Activated T-helper 1 cell treated with anti-CD3 and anti-CD28 coated beads, Interleukin-12 subunit alpha, Interleukin-12 subunit beta, Interleukin-2, Interleukin-4 antibody, amounts not matched to agents 30 ng/mL and 10 ng/mL and 1 ng/mL, durations not matched to agents 14 hours and 24 hours and 36 hours (primary cell): ENCODE data around the gene GPRC5B. TPM values are rescaled to one million over a fixed set of nuclear protein-coding genes. Genes with fewer than 3 reads are reported as not detected.

ENCODE experiments used
- DNase-seq: peaks from one replicate; pipeline ENCODE4 v3.0.0; 2021; ENCODE audit warnings: low spot score
- H3K27ac Mint-ChIP-seq: one replicate; pipeline ENCODE4 v1.8.0; 2021; ENCODE audit warnings: mild to moderate bottlenecking, mixed read lengths
- H3K27me3 Mint-ChIP-seq: one replicate; pipeline ENCODE4 v1.8.0; 2022; ENCODE audit warnings: mild to moderate bottlenecking, moderate library complexity, mixed read lengths; ENCODE audit not compliant: insufficient read depth
- H3K36me3 Mint-ChIP-seq: one replicate; pipeline ENCODE4 v1.8.0; 2021; ENCODE audit warnings: low read depth, mixed read lengths
- H3K4me1 Mint-ChIP-seq: one replicate; pipeline ENCODE4 v1.8.0; 2021; ENCODE audit warnings: low read depth, mixed read lengths
- H3K4me3 Mint-ChIP-seq: one replicate; pipeline ENCODE4 v1.8.0; 2021; ENCODE audit warnings: mild to moderate bottlenecking, moderate library complexity, mixed read lengths
- H3K9me3 Mint-ChIP-seq: one replicate; pipeline ENCODE4 v1.8.0; 2021; ENCODE audit warnings: mixed read lengths
- intact Hi-C: fragments of 100-400 bp; cut with micrococcal nuclease; formaldehyde crosslinking; loops from one replicate; pipeline ENCODE4 v1.15.1; 2024
- total RNA-seq: library from RNA; stranded (reverse); gene quantifications from 2 replicates; pipeline ENCODE4 v1.2.3, GENCODE V29; 2022

The GPRC5B gene
- total RNA-seq, 1 donor from 2014 or later, result not detected

DNA sequence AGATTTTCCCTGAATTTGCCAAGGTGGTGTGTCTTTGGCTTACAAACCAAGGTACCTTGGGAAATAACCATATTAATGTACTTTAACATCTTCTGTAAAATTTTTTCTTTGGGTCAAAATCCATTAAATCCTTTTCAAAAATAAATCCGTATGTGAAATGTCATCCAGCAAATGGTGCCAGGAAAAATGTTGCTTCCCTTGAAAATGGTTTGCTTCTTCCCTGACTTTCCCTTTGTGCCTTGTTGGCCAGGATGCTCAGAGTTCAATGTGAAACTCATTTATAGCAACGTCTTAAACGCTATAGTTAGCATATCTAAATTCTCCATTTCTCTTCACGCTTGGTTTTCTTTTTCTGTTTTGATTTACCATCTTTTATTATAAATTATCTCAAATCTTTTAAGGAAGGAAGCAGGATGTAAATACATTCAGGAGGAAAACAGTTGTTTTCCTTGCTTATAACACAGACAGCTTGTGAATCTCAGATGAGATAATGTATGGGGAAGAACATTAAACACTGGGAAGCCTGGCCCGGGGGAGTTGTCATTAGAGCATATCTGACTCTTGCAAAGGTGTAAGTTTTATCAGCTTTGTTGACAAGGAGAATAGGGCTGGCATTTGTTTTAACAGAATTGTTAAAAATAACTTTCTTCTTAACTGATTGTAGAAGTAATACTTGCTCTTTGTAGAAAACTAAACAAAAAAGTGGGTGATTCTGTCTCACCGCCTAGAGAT lies 42.1 kb downstream of the GPRC5B start:
- no peak overlapping the region for H3K27ac Mint-ChIP-seq
- H3K4me1 Mint-ChIP-seq, result no peaks in the 10 kb centered on the region
- intact Hi-C loops, result no loop called here
- H3K4me3 Mint-ChIP-seq, result no peak overlapping the region
- no peaks in the 10 kb centered on the region for H3K36me3 Mint-ChIP-seq
- peaks cover 4% of the 10 kb centered on the region for H3K27me3 Mint-ChIP-seq
- H3K9me3 Mint-ChIP-seq, result no peaks in the 10 kb centered on the region
- DNase-seq, result no peak

DNA sequence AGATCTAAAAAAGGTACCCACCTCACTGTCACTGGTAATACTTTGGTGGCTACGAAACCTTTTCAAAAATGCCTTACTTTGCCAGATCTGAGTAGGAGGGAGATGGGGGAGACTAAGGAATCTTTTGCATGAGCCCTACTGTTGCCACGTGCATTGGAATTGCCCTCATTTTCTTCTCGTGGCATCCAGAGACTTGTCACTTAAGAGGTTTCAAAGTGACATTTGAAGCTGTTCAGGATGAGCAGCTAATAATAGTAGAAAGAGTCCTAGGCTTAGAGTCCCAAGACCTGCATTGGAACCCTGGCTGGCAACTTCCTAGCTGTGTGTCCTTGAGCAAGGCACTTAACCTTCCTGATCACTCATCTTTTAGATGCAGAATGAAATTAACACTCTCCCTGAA lies 43.5 kb downstream of the GPRC5B start:
- Mint-ChIP-seq H3K36me3 (no peaks in the 10 kb centered on the region), H3K27me3 (peaks cover 4% of the 10 kb centered on the region)

DNA sequence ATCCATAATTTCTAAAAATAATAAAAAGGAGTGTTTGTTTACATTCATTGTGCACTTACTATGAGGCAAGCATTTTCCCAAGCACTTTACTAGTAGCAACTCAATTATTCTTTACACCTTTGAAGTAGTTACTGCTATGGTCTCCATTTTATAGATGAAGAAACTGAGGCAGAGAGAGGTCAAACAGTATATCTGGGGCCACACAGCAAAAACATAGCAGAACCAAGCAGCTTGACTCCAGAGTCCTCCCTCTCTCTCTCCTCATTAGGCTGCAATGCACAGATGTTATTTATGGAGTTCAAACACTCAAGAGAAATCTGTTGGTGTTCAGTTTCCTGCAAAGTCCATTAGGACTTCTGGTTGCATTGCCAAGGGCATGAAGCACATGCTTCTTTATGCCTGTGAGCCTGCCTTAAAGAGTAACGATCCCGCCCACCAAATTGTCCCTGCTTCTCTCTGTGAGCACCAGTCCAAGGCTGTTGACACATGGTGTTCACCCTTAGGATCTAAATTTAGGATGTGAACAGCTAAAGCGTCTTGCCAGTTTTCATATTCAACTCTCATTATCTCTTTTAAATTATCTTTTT lies 44.0 kb downstream of the GPRC5B start:
- no peak for DNase-seq
- H3K36me3 Mint-ChIP-seq, result no peaks in the 10 kb centered on the region
- H3K27me3 Mint-ChIP-seq, result peaks cover 4% of the 10 kb centered on the region
- H3K4me1 Mint-ChIP-seq, result no peaks in the 10 kb centered on the region
- H3K9me3 Mint-ChIP-seq, result no peaks in the 10 kb centered on the region
- no peak overlapping the region for H3K4me3 Mint-ChIP-seq
- intact Hi-C loops, result no loop called here
- H3K27ac Mint-ChIP-seq, result no peak overlapping the region

More for the DNA sequence above, 43.5 kb downstream of the GPRC5B start:
- no peak overlapping the region for H3K4me3 Mint-ChIP-seq
- no peak overlapping the region for H3K27ac Mint-ChIP-seq
- no peaks in the 10 kb centered on the region for H3K4me1 Mint-ChIP-seq
- H3K9me3 Mint-ChIP-seq, result no peaks in the 10 kb centered on the region
- intact Hi-C loops, result no loop called here
- DNase-seq, result no peak

DNA sequence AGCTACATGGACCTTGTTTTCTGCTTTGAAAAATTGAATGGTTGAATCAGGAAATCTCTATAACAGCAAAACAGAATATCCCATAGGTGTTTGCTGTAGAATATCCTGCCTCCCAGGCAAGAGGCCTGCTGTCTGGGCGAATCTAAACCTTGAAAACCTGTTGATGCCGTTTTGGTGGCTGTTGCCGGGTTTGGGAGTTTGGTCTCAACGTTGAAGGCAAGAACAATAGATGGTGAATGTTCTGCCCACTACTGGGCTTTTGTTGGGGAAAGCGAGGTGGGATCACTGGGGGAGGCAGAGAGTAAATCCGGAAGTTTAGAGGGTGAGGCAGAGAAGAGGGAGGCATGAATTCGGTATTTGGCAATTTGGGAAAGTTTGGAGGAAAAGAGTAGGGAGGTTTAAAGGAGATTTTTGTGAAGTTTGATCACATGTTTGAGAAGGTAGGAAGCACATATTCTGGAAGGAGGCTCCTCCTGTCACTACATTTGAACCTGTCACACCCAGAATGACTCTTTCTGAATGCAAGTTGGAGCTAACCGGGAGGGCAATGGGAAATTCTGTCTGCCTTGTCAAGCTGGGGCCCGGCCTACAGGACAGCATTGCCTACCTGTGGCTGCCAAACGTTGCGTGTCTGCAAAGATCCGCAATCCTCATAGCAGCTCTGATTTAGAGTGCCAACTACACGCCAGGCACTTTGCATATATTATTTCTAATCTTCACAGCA lies 46.5 kb downstream of the GPRC5B start:
- no peak for DNase-seq
- intact Hi-C loops, result no loop called here
- no peak overlapping the region for H3K4me3 Mint-ChIP-seq
- no peak overlapping the region for H3K27ac Mint-ChIP-seq
- H3K9me3 Mint-ChIP-seq, result no peaks in the 10 kb centered on the region
- H3K36me3 Mint-ChIP-seq, result no peaks in the 10 kb centered on the region
- H3K4me1 Mint-ChIP-seq, result no peaks in the 10 kb centered on the region
- H3K27me3 Mint-ChIP-seq, result peaks cover 1% of the 10 kb centered on the region

DNA sequence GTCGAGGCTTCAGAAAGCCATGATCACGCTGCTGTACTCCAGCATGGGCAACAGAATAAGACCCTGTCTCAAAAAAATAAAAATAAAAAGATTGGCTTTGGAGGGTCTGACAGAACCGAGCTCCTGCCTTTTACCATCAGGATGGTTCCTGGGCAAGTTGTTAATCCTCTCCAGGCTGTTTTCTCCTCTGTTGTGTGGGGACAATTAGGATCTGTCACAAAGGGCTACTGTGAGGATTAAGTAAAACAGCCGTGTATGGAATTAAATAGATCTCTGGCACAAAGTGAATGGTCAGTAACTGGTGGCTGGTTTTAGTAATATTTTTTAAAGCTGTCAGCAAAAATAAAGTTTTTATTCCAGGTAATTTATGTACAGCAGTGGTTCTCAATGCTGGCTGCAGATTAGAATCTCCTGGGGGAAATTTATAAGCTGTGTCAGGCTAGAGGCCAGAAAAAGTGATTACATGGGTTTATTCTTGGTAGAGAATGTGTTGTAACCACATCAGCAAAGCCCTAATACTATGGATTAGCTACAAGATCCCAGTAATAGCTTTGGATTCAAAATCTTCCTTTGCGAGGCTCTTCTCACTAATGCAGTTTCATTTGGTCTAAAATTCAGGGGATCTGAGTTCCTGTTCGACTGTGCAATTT lies 47.2 kb downstream of the GPRC5B start:
- Mint-ChIP-seq H3K36me3 (no peaks in the 10 kb centered on the region), H3K9me3 (no peaks in the 10 kb centered on the region), H3K4me3 (no peak overlapping the region), H3K27ac (no peak overlapping the region), H3K4me1 (no peaks in the 10 kb centered on the region), H3K27me3 (no peaks in the 10 kb centered on the region)
- no peak for DNase-seq
- intact Hi-C loops, result no loop called here

DNA sequence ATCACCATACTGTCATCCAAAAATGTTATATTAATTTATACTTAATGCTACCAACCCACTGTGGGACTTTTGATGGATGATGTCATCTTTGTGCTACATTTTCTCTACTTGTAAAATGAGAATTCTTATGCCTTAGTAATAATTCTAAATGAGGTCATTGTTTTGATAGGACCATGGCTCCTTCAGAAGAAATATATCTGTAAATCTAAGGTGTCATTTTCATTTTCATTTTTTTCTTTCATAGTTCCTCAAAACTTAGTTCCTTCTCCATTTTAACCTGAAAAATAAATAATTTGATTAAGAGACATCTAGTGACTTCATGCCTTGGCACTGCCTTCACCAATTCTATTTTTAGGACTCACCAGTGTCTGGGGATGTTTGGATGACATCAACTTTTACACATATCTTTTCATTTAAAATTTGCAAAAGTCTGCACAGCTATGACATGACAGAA lies 48.7 kb downstream of the GPRC5B start:
- intact Hi-C loops, result no loop called here
- Mint-ChIP-seq H3K27me3 (no peaks in the 10 kb centered on the region), H3K4me1 (no peaks in the 10 kb centered on the region), H3K27ac (no peak overlapping the region), H3K9me3 (no peaks in the 10 kb centered on the region), H3K36me3 (no peaks in the 10 kb centered on the region), H3K4me3 (no peak overlapping the region)
- no peak for DNase-seq

DNA sequence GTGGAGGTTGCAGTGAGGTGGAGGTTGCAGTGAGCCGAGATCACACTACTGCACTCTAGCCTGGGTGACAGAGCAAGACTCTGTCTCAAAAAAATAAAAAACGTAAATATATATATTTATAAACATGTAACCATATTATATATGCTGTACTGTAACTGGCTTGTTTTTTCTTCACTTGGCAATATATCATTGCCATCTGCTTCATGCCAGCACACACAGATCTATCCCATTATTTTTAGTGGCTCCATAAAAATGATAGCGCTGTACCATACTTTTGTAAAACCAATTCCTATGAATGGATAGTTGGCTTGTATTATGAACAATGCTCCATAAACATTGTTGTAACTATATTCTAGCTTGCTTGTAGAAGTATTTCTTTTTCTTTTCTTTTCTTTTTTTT lies 49.5 kb downstream of the GPRC5B start:
- intact Hi-C loops, result no loop called here
- Mint-ChIP-seq H3K9me3 (no peaks in the 10 kb centered on the region), H3K27ac (no peak overlapping the region), H3K4me1 (no peaks in the 10 kb centered on the region), H3K4me3 (no peak overlapping the region), H3K27me3 (no peaks in the 10 kb centered on the region), H3K36me3 (no peaks in the 10 kb centered on the region)
- no peak for DNase-seq

DNA sequence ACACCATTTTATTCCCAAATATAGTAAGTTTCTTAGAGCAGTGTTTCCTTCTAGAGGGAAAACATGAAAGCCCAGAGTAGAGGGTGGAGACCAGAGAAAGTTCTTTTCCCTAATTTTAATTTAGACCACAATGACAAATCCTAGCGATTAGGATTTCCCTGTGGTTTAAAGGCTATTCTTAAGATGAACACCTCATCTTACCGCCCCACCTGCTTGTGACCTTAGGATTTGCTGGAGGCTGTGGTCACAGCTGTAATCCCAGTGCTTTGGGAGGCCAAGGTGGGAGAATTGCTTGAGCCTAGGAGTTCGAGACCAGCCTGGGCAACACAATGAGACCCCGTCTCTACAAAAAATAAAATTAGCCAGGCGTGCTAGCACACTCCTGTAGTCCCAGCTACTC lies 51.1 kb downstream of the GPRC5B start:
- H3K4me1 Mint-ChIP-seq, result no peaks in the 10 kb centered on the region
- no peaks in the 10 kb centered on the region for H3K9me3 Mint-ChIP-seq
- intact Hi-C loops, result no loop called here
- no peak overlapping the region for H3K27ac Mint-ChIP-seq
- no peak overlapping the region for H3K4me3 Mint-ChIP-seq
- no peaks in the 10 kb centered on the region for H3K27me3 Mint-ChIP-seq
- DNase-seq, result no peak
- H3K36me3 Mint-ChIP-seq, result no peaks in the 10 kb centered on the region

DNA sequence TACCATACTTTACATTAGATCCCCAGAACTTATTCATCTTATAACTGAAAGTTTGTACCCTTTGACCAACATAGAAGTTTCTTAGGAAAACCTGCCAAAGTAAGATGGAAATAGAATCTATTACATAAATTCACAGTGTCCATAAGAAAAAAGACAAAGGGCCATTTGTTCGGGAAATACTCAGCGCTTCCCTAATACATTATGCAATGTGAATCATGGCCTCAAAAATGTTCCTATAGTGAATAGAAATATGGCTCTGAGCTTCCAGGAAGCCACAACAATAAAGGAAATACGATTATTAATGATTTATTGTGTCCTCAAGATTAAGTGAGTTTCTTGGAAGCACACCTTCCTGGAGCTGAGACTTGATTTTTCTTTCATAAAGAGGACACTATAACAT lies 51.5 kb downstream of the GPRC5B start:
- DNase-seq, result no peak
- no peak overlapping the region for H3K27ac Mint-ChIP-seq
- H3K9me3 Mint-ChIP-seq, result no peaks in the 10 kb centered on the region
- H3K27me3 Mint-ChIP-seq, result no peaks in the 10 kb centered on the region
- H3K36me3 Mint-ChIP-seq, result no peaks in the 10 kb centered on the region
- intact Hi-C loops, result no loop called here
- H3K4me3 Mint-ChIP-seq, result no peak overlapping the region
- no peaks in the 10 kb centered on the region for H3K4me1 Mint-ChIP-seq

DNA sequence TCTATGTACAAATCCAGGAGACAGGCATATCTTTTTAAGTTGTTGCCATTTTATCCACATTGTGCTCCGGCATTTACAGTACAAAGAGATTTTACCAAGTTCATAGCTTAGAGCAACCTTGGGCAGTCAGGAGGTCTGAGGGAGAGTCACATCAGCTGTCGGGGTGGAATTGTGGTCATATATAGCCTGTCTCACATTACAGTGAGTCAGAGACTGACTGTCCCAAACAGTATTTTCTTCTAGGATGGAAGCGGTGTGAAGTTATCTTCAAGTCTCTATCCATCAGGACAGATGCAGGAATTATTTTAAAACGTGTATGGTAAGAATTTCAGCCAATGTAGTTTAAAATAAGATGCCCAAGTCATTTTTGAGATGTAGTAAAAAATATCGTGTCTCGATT lies 53.0 kb downstream of the GPRC5B start:
- DNase-seq, result no peak
- H3K9me3 Mint-ChIP-seq, result no peaks in the 10 kb centered on the region
- H3K4me1 Mint-ChIP-seq, result no peaks in the 10 kb centered on the region
- no peak overlapping the region for H3K27ac Mint-ChIP-seq
- no peaks in the 10 kb centered on the region for H3K36me3 Mint-ChIP-seq
- no peak overlapping the region for H3K4me3 Mint-ChIP-seq
- intact Hi-C loops, result no loop called here
- no peaks in the 10 kb centered on the region for H3K27me3 Mint-ChIP-seq

DNA sequence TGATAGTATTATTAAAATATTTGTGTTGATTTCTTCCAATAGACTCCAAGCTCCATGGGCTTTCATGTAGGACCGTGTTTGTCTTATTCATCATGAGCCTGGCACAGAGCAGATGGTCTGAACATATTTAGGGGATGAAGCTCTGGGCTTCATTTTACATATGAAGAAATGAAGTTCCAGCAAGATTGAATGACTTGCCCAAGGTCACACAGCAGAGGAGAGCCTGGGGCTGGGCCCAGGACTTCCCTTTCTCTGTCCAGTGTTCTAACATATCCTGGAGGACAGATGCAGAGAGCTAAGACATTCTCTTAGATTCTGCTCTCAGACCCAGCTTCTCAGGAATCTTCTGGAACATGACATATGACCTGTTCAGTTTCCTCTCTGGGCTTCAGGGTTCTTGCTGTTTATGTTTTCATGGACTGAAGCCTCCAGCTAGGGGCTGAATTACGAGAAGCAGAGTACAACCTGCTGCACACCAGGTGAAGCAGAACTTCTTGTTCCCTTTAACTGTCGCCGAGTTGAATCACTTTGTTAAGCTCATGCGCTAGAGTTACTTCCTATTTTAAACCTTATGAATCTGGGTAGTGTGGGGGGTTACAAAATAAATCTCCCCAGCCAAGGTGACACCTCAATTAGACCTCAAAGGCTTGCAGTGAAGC lies 53.6 kb downstream of the GPRC5B start:
- DNase-seq, result no peak
- Mint-ChIP-seq H3K36me3 (no peaks in the 10 kb centered on the region), H3K4me3 (no peak overlapping the region), H3K27me3 (no peaks in the 10 kb centered on the region), H3K27ac (no peak overlapping the region), H3K9me3 (no peaks in the 10 kb centered on the region), H3K4me1 (no peaks in the 10 kb centered on the region)
- intact Hi-C loops, result no loop called here

DNA sequence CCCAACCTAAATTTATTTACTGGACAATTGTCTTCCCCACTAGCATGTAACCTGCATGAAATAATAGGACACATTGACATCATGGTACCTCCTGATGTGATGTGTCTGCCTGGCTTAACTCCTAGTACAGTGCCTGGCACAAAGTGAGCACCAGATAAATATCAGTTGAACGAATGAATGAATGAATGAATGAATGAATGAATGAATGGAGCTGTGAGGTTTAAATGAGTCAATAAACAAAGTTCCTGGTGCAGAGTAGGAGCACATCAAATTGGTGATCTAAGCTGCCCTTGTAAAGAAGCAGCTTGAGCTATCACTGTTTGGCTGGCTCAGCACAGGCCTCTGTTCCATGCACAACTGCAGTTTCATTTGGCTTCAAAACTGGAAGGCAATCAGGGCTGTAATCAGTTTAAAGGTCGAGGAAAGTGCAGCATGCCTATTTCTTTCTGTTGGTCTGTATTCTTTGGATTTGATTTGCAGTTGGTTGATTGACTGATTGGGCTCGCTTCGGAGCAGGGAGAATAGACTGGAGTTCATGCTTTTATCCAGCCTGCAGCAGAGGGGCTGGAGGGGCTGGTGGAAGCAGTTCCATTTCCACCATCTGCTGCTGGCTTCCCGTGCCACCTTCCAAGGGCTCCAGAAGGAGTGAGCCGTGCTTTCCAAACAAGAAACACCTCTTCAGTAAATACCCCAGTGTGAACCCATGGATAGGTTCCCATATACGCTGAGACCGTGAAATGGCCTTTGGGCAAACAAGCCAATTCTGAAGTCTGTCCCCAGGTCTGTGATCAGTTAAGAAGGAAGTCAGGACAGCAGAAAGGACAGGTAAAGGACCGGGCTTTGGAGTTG lies 54.6 kb downstream of the GPRC5B start:
- Mint-ChIP-seq H3K4me3 (no peak overlapping the region), H3K4me1 (no peaks in the 10 kb centered on the region), H3K27me3 (no peaks in the 10 kb centered on the region), H3K36me3 (no peaks in the 10 kb centered on the region), H3K27ac (no peak overlapping the region), H3K9me3 (no peaks in the 10 kb centered on the region)
- intact Hi-C loops, result no loop called here
- DNase-seq, result no peak
